GM18951 (cell line): ENCODE data around the gene RAI14.

ENCODE experiments used
- POLR2A ChIP-seq: IDR thresholded peaks from 4 replicates; pipeline ENCODE4 v1.6.1; 2011; ENCODE audit warnings: mild to moderate bottlenecking; ENCODE audit not compliant: insufficient read length, insufficient read depth; ENCODE audit errors: extremely low read depth
- in situ Hi-C: fragments of 300-500 bp; cut with MboI; formaldehyde crosslinking; loops from one replicate; pipeline ENCODE4 v1.12.0; 2022; ENCODE audit warnings: low sequenced_read_pairs, mixed read lengths, inconsistent platforms; ENCODE audit not compliant: unreplicated experiment

Gene RAI14

DNA sequence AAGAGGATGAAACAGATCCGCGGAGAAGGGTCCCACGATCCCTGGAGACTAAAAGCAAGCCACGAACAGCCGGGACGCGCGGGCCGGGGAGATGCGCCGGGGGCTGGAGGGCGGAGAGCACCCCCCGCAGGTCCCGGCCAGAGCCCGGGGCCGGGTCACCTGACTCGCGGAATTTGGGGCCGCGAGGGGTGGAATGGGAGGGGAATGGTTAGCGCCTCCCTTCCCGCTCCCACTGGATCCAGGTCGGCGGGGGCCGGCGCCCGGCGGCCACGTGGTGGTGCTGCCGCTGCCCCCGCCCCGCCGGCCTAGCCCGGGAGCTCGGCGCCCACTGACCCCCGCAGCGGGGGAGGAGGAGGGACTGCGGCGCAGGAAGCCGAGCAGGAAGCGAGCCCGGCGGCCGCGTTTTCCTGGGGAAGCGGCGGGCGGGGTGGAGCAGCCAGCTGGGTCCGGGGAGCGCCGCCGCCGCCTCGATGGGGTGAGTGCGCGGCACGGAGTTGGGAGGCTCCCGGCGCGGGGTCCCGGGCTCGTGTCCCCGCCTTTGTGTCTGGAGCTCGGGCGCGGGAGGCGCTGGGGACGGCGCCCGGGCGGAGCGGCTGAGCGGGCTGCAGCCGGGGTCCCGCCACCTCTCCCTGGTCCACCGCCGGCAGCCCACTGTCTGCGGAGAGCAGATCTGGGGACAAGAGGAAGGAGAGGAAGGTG is at the start of gene RAI14:
Gene RAI14, plus strand, starts transcription at position 328 of the 699 bp plus-strand sequence. CDS start 30,592 bp downstream, outside the sequence.
- TF ChIP-seq POLR2A: no peak
- in situ Hi-C loops: no loop called here

DNA sequence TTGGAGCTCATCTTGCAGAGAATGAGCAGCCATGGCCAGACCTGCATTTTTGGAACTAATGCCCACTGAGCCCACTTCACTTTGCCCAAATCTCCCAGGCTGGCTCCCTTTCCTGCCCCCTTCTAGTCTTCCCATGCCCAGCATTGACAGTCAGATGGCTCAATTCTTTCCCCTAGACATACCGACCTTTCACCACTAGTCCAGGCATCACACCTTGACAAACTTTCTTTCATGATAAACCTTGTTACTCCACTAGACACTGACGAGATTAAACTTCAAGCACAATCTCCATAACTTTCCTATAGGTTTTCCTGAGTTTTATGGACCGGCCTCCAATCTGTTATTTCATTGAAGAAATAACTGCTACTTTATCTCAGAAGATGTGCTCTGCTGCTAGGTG is 47.8 kb upstream of the RAI14 start:
- in situ Hi-C loops: no loop called here
- TF ChIP-seq POLR2A: no peak

DNA sequence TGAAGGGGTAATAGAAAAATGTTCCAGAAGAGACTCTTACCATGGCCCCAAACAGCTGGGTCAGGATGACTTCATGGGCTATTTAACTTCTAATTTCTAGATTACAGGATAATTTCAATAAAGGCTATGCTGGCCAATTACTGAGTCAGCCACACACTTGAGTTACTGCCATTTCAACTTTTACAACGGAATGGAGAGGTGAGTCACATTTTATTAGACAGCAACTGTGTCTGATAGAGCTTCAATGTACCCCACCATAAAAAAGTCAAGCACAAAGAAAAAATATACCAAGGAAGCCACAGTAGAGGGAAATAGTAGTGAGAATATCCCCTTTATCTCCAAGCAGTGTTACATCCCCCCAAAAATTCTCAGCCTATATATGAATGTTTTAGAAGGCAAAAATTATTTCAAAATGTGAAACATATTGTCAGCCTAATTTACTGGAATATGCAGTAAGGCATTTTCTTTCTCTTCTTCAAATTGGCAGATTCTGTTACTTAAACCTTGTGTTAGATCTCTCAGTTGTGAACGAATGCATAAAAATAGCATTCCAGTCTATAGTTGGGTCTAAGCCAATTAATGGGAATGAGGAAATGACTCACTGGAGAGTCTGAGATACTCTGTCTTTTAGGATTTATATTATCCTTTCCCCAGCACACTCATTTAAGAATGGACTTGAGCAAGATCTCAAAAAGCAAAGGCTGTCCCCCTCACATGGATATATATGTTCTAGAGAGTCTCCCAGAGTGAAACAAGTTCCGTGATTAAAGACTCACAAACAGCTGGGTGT is 47.1 kb upstream of the RAI14 start:
- TF ChIP-seq POLR2A: no peak
- in situ Hi-C loops: no loop called here

DNA sequence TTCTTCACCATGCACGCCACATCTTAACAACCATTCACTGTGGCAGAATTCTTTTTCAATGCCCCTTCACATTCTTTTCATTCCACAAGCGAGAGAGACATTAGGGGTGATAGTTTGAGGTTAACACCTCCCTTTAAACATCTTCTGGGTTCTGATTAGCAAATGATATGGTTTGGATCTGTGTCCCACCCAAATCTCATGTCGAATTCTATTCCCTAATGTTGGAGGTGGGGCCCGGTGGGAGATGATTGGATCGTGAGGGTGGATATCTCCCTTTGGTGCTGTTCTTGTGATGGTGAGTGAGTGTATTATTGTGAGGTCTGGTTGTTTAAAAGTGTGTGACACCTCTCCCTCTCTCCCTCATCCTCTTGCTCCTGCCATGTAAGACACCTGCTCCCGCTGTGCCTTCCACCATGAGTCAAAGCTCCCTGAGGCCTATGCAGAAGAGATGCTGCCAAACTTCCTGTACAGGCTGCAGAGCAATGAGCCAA is 46.1 kb upstream of the RAI14 start:
- TF ChIP-seq POLR2A: no peak
- in situ Hi-C loops: no loop called here

DNA sequence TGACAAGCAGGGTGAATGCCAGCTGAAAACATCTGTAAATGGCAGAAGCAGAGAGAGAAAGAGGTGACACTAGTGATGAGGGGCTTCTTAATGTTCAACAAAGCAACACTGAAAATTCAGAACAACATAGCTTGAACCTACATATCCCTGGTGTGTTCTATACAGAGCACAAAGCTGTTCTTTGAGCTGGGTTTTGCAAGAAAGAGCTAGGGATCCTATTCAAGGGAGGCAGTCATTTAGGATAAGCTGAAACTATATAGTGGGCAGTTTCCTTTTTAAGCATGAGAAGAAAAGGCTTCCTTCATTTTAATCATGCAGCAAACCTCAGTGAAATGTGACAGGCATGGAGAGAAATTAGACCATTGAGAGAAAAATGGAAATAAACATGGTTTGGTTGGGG is 45.6 kb upstream of the RAI14 start:
- in situ Hi-C loops: no loop called here
- no peak for TF ChIP-seq POLR2A

DNA sequence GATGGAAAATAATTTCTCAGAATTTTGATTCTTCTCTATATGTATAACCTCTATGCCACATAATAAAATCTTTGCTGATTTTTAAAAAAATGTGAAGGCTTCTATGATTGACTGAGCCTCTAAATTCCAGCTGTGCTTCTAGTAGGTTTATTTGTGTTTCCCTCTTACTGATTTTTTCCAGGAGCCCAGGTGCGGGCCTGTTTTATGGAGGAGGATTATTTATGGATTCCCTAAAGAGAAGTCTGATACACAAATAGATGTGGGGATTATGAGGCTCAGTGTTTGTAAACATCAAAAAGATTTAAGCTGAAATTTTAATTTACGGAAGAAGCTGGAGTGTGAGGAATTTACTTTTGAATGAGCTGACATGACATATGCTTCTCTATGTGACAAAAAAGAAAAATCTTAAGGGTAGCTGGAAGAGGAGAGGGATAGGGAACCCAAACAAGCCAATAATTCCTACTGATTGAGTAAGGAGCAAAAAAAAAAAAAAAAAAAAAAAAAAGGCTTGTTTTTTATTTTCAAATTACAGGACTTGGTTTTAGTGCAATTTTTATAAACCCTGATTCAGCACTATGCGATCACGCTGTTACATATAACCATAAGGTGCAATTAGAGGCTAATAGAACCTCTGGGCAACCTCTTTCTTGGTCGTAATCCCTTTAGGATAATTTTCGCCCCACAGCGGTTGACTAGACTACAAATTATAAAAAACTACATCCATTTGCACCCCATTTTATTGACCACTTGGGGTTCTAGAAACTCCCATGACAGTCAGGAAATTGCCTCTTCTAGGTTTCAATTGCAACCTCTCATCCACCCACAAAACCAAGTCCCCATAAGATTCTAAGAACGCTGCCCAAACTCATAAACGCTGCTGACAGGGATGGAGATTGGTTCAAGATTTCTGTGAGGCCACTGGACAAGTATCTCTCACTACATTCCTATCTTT is 44.4 kb upstream of the RAI14 start:
- in situ Hi-C loops: no loop called here
- no peak for TF ChIP-seq POLR2A

DNA sequence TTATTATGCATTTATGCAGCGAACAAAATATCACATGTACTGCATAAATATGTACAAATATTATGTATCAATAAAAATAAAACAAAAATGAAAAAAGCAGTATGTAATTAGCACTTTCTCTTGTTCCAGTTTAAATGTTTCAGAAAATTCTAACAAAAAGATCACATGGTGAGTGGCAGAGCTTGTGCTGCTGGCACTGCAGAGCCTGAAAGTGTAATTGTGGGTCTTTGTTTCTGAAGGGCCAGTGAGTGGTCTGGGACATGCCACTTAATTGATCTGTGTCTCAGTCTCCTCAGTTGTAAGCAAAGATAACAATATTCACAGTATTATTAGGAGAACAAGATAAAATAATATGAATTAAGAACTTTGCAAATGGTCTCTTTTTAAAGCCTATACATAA is 39.5 kb upstream of the RAI14 start:
- in situ Hi-C loops: no loop called here
- TF ChIP-seq POLR2A: no peak

DNA sequence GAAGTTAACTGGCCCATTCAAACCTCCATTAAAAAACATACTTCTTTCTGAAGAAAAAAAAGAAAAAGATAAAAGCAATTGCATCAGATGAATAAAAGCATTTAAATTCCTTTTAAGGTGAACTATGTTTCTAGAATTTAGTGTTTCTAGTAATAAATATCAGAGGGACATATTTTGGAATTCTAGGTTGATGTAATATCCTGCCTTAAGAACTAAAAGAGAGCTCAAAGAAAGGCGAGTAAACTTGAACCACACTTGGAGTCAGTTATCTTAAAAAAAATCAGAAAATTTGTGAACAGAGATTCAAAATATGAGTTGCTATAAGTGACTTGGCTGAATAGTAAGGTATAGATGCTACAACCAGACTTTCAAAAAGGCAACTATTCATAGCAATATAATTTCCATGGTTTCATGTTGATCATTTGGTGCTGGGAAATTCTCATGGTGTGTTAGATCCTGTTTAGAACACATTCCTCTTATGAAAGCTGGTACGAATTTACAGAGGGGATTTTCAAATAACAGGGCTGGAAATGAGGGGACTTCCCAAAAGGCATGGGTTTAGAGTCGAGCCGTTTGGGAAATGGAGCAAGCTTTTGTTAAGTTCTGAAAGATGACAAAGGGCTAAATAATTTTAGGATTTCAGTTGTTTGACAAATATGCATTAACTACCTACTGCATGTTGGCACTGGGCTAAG is 37.6 kb upstream of the RAI14 start:
- in situ Hi-C loops: no loop called here
- no peak for TF ChIP-seq POLR2A

DNA sequence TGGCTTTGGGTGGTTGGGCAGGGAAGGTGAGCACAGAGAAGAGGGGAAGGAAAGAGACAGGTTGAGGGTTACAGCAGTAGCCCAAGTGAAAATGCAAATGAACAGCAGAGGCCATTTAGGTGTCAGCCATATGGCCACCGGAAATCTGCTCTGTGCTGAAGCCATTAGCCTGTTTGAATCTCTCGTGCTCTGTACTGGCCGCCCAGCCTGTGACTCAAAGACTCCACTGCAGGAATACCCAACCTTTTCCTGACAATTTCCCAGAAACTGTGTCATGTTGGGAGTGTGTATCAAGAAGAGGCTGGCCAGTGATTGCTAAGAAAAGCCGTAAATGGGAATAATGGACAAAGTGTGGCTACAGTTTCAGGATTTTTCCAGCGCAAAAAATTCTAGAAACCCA is 35.9 kb upstream of the RAI14 start:
- in situ Hi-C loops: no loop called here
- TF ChIP-seq POLR2A: no peak

DNA sequence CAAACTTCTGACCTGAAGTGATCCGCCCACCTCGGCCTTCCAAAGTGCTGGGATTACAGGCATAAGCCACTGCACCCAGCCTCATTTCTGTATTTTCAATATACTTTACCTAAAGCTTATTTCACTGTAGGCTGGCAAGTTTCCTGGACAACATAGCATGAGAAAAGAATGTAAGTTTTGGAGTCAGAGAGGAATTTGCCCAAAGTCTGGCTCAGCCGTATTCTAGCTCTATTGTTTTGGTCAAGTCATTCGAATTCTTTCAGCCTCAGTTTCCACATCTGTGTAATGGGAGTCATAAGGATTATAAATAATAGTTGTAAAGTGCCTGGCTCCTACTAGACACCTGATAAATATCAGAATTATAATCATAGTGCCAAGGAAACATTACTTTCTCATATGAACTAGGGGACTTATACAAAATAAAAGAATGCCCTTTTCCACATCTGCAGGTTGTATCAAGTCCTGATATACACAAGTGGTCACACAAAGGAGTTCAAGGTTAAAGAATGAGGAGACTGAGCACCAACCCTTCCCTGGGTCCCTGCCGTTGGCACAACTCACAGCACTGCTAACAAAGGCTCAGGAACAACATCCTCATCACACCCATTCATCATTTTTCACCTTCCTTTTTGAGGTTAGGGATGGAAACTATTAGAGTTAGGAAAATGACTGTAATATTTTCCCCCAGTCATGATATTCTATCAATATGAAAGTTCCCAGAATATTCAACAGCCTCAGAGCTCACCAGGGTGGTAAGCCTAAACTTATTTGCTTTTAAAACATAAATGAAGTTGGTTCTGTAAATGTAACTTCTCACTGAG is 34.6 kb upstream of the RAI14 start:
- TF ChIP-seq POLR2A: no peak
- in situ Hi-C loops: no loop called here

DNA sequence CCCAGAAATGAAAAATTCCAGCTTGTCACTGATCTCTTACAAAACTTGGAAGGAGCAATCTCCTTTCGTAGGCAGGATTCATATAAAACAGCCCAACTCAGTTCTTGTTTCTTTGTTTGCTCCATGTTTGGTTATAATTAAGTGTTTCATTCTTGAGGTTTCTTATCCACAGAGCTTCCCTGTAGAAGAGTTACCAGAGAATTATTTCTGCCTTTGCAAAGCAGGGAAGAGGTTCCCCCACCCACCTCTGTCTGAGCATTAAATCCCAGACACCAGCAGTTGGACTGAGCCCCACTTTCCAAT is 34.1 kb upstream of the RAI14 start:
- in situ Hi-C loops: no loop called here
- no peak for TF ChIP-seq POLR2A

DNA sequence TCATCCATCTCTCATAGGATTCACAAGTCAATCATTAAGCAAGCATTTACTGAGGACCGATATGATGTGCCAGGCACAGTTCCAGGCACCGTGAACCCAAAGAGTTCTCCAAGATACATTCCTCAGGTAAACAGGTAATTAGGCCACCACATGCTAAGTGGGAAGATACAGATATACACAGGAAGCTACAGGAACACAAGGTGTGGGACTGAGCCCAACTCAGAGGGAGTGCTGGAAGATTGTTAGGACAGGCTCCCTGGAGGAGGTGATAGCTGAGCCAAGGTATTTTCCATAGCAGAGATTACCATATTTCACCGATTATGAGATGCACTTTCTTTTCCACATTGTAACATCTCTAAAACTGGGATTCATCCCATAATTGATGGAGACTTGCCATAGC is 31.4 kb upstream of the RAI14 start:
- in situ Hi-C loops: no loop called here
- TF ChIP-seq POLR2A: no peak
